ENCODE measurements around the gene ADAMTSL1. TPM values are rescaled to one million over a fixed set of nuclear protein-coding genes. Genes with fewer than 3 reads are reported as not detected.

The ADAMTSL1 gene
- total RNA-seq, 1 experiment from 2014 or later = not detected

DNA sequence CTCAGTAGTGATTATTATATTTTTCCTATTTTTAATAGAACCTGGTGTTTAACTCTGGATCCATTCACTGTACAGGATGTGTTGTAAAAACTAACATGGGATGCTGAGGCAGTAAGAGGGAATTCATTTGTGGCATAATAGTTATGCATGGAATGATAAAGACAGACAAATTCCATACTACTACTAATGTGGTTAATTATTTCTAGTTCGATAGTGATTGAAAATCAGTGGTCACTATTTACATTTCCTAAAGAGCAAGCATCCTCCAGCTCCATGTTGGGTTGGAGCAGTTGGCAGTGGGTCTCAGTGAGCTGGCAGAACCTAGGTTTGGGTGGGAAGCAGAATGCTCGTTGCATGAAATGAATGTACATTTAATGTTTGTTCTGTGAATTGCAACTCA, 436.5 kb downstream of the ADAMTSL1 start:
- intact Hi-C loops (cut with micrococcal nuclease; ENCODE audit: unreplicated experiment) (no loop called here), in situ Hi-C loops (cut with HindIII; ENCODE audit: low pct_unique_long_range_greater_than_20kb, low sequenced_read_pairs) (no loop called here)
- no peaks in the 10 kb centered on the region for H3K27me3 ChIP-seq (ENCODE audit: control insufficient read depth, insufficient read depth, low read length)
- ATAC-seq = no peak
- H3K36me3 ChIP-seq (ENCODE audit: control insufficient read depth, insufficient read depth, low read length) = no peaks in the 10 kb centered on the region
- CTCF ChIA-PET = no interaction called here
- H3K27ac ChIP-seq (ENCODE audit: low read length) = no peak overlapping the region
- BruUV-seq (replicated peaks) = no TSS peak
- POLR2A ChIA-PET = no interaction called here
- TF ChIP-seq REST (IDR thresholded peaks at IDR 0.05; ENCODE audit: insufficient read depth in 1 of 2, low read depth in 2 of 2, low read length in 1 of 2) = no peak
- no peak for TF ChIP-seq POLR2AphosphoS5 (IDR thresholded peaks at IDR 0.05; ENCODE audit: low read depth, low read length)
- no peak for TF ChIP-seq TCF7L2 (IDR thresholded peaks at IDR 0.05; ENCODE audit: low read depth, low read length)
- TF ChIP-seq SIN3A (IDR thresholded peaks at IDR 0.05; ENCODE audit: borderline replicate concordance, insufficient read depth, low read depth, low read length) = no peak
- TF ChIP-seq, protein P1, sequence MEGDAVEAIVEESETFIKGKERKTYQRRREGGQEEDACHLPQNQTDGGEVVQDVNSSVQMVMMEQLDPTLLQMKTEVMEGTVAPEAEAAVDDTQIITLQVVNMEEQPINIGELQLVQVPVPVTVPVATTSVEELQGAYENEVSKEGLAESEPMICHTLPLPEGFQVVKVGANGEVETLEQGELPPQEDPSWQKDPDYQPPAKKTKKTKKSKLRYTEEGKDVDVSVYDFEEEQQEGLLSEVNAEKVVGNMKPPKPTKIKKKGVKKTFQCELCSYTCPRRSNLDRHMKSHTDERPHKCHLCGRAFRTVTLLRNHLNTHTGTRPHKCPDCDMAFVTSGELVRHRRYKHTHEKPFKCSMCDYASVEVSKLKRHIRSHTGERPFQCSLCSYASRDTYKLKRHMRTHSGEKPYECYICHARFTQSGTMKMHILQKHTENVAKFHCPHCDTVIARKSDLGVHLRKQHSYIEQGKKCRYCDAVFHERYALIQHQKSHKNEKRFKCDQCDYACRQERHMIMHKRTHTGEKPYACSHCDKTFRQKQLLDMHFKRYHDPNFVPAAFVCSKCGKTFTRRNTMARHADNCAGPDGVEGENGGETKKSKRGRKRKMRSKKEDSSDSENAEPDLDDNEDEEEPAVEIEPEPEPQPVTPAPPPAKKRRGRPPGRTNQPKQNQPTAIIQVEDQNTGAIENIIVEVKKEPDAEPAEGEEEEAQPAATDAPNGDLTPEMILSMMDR (IDR thresholded peaks at IDR 0.05) = no peak
- DNase-seq (ENCODE audit: low read depth, low spot score) = no peak
- no peaks in the 10 kb centered on the region for H3K9me3 ChIP-seq (ENCODE audit: control insufficient read depth, insufficient read depth, low read depth, low read length)
- no peak overlapping the region for H3K4me3 ChIP-seq (ENCODE audit: low read depth in 2 of 2, low read length in 2 of 2)
- H3K4me1 ChIP-seq (ENCODE audit: control insufficient read depth, insufficient read depth, low read length) = no peaks in the 10 kb centered on the region

DNA sequence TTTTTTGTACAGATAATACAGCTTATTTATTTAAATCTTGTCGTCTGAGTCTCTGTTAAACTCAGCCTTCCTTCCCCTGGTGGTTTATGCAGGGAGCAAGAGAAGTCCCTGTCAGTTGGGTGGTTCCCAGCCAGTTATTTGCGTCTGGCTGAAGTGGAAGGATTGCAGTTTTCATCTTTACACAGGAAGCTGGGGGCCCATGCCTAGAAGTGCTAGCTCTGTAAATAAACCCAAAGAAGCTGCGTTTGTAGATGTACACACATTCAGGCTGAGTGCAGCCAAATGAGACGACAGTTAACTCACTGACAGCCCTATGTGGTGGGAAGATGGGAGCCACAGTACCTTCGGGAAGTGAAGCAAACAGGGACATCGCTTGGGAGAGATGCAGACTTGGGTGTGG, 437.0 kb downstream of the ADAMTSL1 start:
- Histone ChIP-seq H3K9me3 (ENCODE audit: control insufficient read depth, insufficient read depth, low read depth, low read length) (no peaks in the 10 kb centered on the region), H3K36me3 (ENCODE audit: control insufficient read depth, insufficient read depth, low read length) (no peaks in the 10 kb centered on the region), H3K4me1 (ENCODE audit: control insufficient read depth, insufficient read depth, low read length) (no peaks in the 10 kb centered on the region), H3K4me3 (ENCODE audit: low read depth in 2 of 2, low read length in 2 of 2) (no peak overlapping the region), H3K27me3 (ENCODE audit: control insufficient read depth, insufficient read depth, low read length) (no peaks in the 10 kb centered on the region), H3K27ac (ENCODE audit: low read length) (no peak overlapping the region)
- intact Hi-C loops (cut with micrococcal nuclease; ENCODE audit: unreplicated experiment) = no loop called here
- POLR2A ChIA-PET = no interaction called here
- CTCF ChIA-PET = no interaction called here
- DNase-seq (ENCODE audit: low read depth, low spot score) = no peak
- no TSS peak for BruUV-seq (replicated peaks)
- no peak for ATAC-seq
- in situ Hi-C loops (cut with HindIII; ENCODE audit: low pct_unique_long_range_greater_than_20kb, low sequenced_read_pairs) = no loop called here
- TF ChIP-seq REST (IDR thresholded peaks at IDR 0.05; ENCODE audit: insufficient read depth in 1 of 2, low read depth in 2 of 2, low read length in 1 of 2) (no peak), POLR2AphosphoS5 (IDR thresholded peaks at IDR 0.05; ENCODE audit: low read depth, low read length) (no peak), TCF7L2 (IDR thresholded peaks at IDR 0.05; ENCODE audit: low read depth, low read length) (no peak), SIN3A (IDR thresholded peaks at IDR 0.05; ENCODE audit: borderline replicate concordance, insufficient read depth, low read depth, low read length) (no peak)
- TF ChIP-seq, protein P1 (IDR thresholded peaks at IDR 0.05) = no peak

All from Panc1 (cell line).